ENCODE measurements around the gene EPHB2.

DNA sequence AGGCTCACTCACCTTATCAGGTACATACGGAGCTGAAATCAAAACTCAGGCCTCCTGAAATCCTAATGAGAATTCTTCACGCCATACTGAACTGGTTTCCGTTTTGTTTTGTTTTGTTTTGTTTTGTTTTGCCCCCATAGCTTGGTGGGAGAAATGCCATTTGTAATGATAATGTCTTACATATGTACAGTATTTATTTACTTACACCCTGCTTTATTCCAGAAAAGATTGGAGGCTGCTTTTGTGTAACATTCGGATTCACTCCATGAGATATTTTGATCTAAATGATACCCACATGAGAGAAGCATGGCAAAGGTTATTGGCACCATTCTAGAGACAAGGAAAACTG is 84.7 kb downstream of the EPHB2 start:
- TF ChIP-seq EZH2 (conservative IDR thresholded peaks at IDR 0.05; ENCODE audit: low read depth, low read length): no peak
- no peak for TF ChIP-seq CTCF (CRISPR knock-in tag; IDR thresholded peaks at IDR 0.05)
- TF ChIP-seq, protein P1, sequence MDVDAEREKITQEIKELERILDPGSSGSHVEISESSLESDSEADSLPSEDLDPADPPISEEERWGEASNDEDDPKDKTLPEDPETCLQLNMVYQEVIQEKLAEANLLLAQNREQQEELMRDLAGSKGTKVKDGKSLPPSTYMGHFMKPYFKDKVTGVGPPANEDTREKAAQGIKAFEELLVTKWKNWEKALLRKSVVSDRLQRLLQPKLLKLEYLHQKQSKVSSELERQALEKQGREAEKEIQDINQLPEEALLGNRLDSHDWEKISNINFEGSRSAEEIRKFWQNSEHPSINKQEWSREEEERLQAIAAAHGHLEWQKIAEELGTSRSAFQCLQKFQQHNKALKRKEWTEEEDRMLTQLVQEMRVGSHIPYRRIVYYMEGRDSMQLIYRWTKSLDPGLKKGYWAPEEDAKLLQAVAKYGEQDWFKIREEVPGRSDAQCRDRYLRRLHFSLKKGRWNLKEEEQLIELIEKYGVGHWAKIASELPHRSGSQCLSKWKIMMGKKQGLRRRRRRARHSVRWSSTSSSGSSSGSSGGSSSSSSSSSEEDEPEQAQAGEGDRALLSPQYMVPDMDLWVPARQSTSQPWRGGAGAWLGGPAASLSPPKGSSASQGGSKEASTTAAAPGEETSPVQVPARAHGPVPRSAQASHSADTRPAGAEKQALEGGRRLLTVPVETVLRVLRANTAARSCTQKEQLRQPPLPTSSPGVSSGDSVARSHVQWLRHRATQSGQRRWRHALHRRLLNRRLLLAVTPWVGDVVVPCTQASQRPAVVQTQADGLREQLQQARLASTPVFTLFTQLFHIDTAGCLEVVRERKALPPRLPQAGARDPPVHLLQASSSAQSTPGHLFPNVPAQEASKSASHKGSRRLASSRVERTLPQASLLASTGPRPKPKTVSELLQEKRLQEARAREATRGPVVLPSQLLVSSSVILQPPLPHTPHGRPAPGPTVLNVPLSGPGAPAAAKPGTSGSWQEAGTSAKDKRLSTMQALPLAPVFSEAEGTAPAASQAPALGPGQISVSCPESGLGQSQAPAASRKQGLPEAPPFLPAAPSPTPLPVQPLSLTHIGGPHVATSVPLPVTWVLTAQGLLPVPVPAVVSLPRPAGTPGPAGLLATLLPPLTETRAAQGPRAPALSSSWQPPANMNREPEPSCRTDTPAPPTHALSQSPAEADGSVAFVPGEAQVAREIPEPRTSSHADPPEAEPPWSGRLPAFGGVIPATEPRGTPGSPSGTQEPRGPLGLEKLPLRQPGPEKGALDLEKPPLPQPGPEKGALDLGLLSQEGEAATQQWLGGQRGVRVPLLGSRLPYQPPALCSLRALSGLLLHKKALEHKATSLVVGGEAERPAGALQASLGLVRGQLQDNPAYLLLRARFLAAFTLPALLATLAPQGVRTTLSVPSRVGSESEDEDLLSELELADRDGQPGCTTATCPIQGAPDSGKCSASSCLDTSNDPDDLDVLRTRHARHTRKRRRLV (CRISPR knock-in tag; IDR thresholded peaks at IDR 0.05): no peak
- no peak for TF ChIP-seq POLR2G (IDR thresholded peaks at IDR 0.05; ENCODE audit: low read depth, low read length)
- TF ChIP-seq ZNF510 (CRISPR knock-in tag; IDR thresholded peaks at IDR 0.05; ENCODE audit: low read depth): no peak
- no peak for TF ChIP-seq ZNF343 (CRISPR knock-in tag; IDR thresholded peaks at IDR 0.05)
- TF ChIP-seq ZNF580 (CRISPR knock-in tag; IDR thresholded peaks at IDR 0.05; ENCODE audit: borderline replicate concordance, low read depth): no peak
- TF ChIP-seq ZNF589 (CRISPR knock-in tag; conservative IDR thresholded peaks at IDR 0.05): no peak
- no peak for TF ChIP-seq USF2 (IDR thresholded peaks at IDR 0.05; ENCODE audit: low read depth, low read length)
- no peak for TF ChIP-seq USF2 (CRISPR knock-in tag; IDR thresholded peaks at IDR 0.05; ENCODE audit: borderline replicate concordance)
- no peak for TF ChIP-seq EP300 (IDR thresholded peaks at IDR 0.05; ENCODE audit: low read depth in 2 of 2, low read length in 2 of 2)
- no peak for TF ChIP-seq EP300 (CRISPR knock-in tag; IDR thresholded peaks at IDR 0.05; ENCODE audit: borderline replicate concordance)
- TF ChIP-seq ZNF121 (CRISPR knock-in tag; IDR thresholded peaks at IDR 0.05): no peak
- no peak for TF ChIP-seq NR2F6 (IDR thresholded peaks at IDR 0.05)
- no peak for TF ChIP-seq NR2F6 (CRISPR knock-in tag; IDR thresholded peaks at IDR 0.05)

All from HepG2 (cell line).